Stimulated activated CD8-positive, alpha-beta memory T cell treated with anti-CD3 and anti-CD28 coated beads, Interleukin-4, amount 100 ng/mL, for 48 hours (primary cell): Measurements from ENCODE around the gene KATNAL2.

Source experiments
- DNase-seq: peaks from one replicate; pipeline ENCODE4 v3.0.0-alpha.2; 2020

The KATNAL2 gene, protein sequence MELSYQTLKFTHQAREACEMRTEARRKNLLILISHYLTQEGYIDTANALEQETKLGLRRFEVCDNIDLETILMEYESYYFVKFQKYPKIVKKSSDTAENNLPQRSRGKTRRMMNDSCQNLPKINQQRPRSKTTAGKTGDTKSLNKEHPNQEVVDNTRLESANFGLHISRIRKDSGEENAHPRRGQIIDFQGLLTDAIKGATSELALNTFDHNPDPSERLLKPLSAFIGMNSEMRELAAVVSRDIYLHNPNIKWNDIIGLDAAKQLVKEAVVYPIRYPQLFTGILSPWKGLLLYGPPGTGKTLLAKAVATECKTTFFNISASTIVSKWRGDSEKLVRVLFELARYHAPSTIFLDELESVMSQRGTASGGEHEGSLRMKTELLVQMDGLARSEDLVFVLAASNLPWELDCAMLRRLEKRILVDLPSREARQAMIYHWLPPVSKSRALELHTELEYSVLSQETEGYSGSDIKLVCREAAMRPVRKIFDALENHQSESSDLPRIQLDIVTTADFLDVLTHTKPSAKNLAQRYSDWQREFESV

DNA sequence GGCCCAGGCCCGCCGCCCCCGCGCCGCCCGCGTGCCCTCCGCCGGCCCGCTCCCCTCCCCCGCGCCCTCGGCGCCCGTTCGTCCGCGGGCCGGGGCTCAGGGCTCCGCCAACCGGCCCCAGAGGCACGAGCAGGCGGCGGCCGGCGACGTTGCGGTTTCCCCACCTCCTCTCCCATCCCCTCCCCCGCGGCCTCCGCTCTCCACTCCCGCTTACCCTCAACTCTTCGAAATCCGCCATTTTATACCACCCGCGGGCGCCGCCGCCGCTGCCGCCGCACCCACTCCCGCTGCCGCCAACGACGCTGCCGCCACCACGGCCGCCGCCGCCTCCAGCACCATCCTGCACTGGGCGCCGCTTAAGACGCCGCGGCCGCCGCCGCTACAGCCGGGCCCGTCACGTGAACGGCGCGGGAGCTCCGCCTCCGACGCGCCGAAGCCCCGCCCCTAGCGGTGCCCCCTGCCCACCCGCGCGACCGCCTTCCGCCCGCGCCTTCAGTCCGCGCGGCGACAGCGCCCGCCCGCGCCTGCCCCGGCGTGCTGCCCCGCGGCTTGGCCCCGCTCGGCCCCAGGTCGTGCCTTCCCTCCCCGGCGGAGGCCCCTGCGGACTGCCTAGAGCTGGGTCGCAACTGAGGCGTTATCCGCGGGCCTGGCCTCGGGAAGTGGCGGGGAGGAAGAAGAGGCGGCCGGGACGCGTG, at the start of gene KATNAL2, which contains the start of gene PIAS2:
Gene KATNAL2, plus strand, starts transcription at position 495 of the 695 bp plus-strand sequence. CDS start 29,271 bp downstream, outside the sequence.
Gene PIAS2, minus strand, starts transcription at position 400 of the 695 bp plus-strand sequence. Its CDS starts 162 bp downstream, at position 238.
- peak; percentile 81 for DNase-seq

DNA sequence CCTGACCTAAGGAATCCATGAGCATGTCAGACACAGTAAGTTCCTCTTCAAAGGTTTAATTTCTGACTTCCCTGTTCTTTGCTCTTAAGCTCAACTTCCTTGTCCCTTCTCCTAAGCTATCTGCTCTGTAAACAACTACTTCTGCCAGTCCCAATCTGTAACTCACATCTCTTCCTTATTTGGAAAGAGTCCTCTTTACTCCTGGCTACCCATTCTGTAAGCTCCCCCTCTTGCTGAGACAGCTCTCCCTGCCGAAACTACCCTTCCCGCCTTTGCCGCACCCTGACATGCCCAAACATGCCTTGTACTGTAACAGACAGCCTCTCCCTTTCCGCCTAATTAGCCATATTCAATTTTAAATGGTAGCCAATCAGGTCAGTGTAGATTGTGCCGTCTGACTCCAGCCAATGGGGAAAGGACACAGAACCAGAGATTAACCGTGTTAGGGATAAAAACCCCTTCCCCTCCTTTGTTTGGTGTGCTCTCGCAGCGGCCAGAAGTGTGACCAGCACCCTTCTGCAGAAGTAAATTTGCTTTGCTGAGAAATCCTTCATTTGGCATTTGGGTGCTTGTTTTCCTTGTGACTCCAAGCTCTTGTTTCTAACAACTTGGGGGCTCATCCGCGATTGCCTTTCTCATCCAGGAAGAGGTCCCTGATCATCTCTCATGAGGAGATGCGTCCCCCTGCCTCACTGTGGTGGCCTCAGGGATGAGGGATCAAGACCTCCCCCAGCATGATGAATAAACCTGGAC, 49.1 kb upstream of the KATNAL2 start:
- DNase-seq, result no peak

DNA sequence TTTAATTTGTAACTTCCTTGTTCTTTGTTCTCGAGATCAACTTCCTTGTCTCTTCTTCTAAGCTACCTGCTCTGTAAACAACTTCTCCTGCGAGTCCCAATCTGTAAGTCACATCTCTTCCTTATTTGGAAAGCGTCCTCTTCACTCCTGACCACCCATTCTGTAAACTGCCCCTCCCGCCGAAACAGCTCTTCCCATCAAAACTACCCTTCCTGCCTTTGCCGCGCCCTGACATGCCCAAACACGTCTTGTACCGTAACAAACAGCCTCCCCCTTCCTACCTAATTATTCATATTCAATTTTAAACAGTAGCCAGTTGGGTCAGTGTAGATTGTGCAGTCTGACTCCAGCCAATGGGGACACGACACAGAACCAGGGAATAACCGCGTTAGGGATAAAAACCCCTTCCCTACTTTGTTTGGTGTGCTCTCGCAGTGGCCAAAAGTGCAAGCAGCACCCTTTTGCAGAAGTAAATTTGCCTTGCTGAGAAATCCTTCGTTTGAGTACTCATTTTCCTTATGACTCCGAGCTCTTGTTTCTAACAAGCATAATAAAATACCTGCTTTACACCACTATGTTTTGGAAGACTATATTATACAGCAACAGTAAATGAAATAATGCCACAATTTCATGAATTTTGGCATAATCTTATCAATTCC, 39.9 kb upstream of the KATNAL2 start:
- DNase-seq, result no peak

DNA sequence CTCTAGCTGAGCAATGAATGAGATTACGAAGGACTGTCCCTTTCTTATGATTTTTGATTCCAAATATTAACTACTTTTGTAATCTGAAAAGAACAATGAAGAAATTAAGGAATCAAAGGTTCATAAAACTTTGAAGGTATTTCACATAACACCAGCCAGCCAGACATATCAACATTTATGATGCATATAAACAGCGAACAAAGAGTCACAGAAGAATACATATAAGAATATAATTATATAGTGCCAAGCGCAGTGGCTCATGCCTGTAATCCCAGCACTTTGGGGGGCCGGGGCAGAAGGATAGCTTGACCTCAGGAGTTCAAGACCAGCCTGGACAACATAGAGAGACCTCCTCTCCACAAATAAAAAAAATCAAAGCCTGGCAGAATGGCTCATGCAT, 34.2 kb upstream of the KATNAL2 start:
- DNase-seq, result no peak

DNA sequence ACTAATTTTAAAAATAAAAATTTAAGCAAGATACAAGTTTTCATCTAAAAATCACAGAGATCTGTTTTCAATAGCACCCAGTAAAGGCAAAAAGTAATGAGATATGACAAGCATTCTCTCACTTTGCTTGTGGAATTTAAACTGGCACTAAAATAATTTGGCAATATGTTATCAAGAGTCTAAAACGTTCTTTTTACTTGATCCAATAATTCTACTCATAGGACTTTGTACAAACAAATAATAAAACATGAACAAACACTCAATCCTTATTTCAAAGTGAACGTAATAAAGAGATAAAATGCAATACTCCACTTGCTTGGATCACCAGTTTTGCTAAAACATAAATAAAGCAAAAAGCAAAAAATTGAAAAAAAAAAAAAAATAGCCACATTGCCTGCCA, 30.5 kb upstream of the KATNAL2 start:
- no peak for DNase-seq

DNA sequence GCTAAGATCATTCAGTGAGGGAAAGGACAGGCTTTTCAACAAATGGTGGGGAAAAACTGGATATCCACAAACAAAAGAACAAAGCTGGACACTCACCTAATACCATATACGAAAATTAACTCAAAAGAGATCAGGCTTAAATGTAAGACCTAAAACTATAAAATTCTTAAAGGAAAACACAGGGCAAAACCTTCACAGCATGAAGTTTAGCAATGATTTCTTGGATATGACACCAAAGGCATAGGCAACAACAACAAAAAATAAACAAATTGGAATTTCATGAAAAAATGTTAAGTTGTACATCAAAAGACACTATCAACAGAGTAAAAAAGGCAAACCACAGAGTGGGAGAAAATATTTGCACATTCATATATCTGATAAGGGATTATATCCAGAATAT, 28.4 kb upstream of the KATNAL2 start:
- no peak for DNase-seq

DNA sequence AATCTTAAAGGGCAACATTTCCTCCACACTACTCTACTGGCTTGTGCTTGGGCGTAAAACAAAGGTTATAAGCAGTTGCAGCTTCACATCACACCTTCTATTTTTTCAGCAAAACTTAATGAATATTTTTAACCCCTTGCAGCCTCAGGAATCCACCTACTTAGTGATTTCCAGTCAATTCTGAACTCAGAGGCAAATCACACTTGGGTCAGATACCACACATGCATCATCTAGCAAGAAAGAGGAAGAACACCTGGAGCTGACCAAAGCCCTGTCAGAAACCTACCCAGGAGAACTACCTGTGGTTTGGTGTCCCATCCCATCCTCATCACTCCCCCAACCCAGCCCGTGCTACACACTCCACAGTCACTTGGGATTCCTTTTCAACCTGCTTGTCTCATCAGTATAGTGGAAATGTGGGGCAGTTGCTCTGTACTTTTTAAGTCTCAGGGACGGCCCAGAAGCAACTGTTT, 25.6 kb upstream of the KATNAL2 start:
- no peak for DNase-seq

DNA sequence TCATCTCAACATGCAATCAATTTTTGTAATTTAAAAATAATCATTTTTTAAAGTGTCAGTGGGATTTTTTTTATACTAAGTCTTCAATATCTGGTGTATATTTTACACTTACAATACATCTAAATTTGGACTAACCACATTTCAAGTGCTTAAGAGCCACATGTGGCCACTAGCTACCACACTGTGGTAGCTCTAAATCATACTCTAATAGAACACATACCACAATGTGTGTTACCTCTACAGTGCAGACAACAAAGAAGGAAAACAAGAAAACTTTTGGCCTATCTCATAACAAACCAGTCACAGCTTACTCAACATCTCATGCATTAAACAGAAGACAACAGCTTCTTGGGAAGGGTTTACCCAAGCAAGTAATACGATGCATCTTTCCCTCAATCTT, 24.6 kb upstream of the KATNAL2 start:
- no peak for DNase-seq

DNA sequence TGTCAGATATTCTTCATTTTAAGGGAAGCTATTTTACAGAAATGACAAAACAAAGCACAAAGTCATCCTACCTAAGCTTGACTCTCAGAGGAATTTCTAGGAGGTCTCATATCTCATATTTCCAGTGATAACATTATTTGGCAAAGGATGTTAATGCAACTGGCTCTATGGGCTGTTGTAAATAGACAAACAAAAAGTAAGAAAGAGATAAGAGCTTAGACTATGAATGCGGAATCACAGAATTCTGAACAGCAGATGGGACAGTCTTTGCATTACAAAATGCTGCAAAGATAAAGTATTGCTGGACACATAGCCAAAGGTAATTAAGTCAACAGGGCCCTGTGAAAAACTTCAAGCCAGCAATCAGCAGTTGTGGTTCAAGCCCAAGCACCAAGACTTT, 24.0 kb upstream of the KATNAL2 start:
- no peak for DNase-seq

DNA sequence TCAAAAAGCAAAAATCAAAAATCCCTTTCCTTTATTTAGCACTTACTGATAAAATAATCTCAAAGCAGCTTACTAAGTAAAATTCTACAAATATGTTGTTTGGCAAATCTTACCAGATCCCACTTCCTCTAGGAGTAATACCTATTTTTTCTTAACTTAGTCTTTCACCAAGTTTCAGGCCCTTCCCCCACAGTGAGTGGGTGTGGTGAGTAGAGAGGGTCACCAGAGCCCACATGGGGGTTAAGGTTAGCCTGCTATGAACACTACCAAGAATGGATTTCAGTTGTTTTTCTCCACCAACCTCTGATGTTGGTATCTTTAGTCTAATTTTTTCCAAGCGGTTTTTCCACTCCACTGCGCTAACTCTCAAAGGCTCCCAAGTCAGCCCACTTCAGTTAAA, 23.3 kb upstream of the KATNAL2 start:
- DNase-seq, result peak; percentile 32

DNA sequence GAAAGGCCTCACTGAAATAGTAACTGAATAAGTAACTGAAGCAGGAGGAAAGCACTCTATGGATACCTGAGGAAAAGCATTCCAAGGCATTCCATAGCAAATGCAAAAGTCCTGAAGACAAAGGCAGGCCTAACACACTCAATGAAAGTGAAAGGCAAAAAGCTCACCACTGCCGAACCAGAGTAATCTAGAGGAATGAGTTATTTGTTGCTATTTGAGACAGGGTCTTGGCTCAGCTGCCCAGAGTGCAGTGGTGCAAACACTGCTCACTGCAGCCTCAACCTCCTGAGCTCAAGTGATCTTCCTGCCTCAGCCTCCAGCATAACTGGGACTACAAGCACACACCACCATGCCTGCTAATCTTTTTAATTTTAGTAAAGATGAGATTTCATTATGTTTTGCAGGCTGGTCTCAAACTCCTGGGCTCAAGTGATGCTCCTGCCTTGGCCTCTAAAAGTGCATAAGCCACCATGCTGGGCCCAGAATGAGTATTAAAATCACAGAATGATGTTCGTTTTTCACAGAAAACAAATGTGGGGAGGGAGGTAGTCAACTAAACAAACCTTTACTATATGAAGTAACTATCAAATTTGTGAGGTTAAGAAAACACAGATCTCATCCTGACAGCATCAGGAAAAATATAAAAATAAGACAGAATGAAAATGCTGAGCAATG, 18.0 kb upstream of the KATNAL2 start:
- DNase-seq, result no peak

DNA sequence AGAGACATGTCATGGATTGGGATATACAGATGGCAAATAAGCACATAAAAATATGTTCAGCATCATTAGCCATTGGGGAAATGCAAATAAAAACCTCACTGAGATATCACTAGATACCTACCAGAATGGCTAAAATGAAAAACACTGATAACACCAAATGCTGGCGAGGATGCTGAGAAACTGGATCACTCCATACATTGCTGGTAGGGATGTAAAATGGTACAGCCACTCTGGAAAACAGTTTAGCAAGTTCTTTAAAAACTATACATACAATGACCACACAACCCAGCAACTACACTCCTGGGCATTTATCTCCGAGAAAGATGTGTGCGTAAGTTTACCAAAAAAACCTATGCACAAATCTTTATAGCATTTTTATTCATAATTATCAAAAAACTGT, 14.0 kb upstream of the KATNAL2 start:
- no peak for DNase-seq

DNA sequence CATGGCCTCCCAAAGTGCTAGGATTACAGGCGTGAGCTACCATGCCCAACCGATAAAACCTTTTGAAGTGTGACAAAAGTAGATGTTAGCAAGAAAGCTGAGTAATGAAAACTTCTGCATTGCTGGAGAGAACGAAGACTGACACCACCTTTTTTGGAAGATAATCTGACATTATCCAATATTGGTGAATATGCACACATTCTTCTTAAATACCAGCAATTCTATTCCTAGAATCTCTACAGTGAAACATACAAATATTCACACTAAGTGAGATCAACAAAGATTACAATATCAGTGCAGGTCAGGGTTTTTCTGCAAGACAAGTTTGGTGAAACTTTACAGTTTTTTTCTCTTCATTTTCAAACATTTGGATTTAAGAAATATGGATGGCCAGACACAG, 7.9 kb upstream of the KATNAL2 start:
- DNase-seq, result no peak

DNA sequence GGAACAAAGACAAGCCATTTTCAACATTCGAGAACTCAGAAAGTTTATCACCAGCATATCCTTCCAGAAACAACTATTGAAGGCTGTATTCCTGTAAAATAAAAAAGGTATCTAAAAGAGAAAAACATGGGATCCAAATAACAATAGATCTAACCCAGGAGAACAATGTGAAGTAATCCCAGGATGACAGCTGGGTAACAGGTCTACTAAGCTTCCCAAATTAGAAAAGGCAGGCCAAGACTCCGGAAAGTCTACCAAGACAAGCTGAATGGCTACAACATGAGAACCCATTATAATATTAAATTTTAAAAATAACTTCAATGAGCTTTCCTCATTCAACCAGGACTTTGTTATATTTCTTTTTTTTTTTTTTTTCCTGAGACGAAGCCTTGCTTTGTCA, 6.5 kb upstream of the KATNAL2 start:
- DNase-seq, result no peak

DNA sequence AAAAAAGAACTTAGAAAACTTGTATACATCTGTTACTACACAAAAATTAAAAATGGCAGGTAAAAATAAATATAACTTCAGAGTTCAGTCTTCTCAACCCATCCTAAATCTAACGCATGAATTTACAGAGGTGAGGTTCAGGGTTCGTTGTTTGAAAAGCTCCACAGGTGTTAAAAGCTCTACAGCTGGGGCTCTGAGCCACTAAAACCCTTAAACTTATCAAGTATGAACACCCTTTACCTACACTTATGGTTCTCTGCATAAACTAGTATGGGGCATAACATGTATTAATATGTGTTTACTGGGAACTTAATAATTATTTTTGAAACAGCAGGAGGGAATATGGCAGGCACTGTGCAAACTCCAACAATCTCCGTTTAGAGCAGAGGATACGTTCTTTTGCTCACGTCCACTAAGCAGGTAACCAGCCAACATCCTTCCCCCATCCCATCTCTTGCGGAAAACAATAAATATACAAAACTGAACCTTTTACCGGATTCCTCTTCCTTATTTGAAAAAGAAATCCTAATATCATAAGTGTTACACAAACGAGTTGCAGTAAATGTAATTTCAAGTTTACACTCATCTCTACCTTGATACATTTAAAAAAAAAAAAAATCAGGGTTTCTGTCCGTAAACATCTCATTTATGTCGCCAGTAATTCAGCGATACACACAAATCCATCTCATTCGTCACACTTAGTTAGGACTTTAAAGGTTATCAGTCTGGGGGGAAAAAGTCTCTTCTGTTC, 1.4 kb upstream of the KATNAL2 start:
- DNase-seq, result no peak

DNA sequence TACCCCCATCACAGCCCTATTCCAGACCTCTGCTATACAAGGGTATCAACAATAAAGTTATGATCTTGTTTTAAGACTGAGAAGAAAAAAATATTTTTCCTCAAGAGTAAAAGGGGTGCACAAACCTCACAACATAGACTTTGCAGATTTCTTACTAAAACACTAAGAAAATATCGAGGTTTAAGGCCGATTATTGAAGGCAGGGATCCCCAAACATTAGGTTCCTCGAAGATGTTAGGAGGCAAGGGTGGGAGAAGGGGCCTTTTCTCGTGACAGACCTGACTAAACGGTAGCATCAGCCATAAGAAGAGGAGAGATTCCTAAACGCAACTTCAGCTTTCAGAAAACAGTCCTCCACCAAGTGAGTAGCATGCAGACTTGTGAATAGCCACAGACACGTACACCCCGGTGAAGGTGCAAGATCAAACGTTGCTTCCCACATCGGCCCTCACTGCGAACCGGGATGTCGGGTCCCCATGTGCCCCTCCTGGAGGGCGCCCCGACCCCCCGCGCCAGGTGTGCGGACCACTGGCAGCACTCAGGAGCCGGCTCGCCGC, 773 bp upstream of the KATNAL2 start:
- peak; percentile 50 for DNase-seq

DNA sequence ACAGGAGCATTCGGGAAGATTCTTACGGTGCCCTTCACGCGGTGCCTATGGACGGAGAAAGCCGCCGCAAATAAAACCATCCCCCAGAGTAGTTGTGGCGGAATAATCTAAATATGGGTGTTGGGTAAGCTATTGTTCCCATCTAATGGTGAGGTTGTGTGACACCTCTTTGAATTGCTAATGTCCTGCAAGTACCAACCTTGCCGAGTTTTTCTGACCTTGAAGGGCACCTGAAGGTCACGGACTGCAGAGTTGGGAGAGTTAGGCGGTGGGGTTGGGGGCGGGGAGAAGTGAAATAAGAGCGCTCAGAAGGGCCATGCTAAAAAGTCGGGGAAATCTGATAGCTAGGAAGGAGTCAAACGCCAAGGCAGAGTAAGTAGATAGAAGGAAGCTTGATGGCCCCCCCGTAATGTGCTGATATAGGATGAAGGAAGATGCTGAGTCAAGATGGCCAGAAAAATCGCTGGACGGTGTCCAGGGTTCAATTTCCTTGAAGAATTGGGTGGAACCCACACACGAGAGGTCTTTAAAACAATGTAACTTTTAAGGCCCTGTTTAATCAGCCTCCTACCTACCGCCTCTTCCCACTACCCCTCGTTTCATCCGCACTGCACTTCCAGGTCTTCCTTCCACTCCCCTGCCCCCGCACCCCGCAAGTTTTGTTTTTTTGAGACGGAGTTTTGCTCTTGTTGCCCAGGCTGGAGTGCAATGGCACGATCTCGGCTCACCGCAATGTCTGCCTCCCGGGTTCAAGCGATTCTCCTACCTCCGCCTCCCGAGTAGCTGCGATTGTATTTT, 600 bp downstream of the KATNAL2 start:
- DNase-seq, result peak; percentile 44

DNA sequence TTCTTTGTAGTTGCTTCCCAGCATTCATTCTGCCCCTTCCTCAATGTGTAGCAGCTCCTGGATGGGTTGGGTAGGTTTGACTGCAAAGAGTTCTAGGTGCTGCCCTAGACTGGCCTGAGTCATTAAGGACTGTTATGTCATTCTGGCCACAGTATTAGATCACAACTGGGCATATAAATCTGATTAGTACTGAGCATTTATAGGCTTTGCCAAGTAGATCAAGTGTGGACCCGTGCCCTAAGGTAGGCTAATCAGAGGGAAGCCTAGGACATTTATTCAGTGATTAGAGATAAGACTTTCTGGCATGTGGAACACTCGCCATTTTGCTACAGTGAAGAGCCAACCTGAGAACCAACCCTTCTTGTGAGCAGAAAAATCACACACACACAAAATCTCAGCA, 2.7 kb downstream of the KATNAL2 start:
- no peak for DNase-seq

DNA sequence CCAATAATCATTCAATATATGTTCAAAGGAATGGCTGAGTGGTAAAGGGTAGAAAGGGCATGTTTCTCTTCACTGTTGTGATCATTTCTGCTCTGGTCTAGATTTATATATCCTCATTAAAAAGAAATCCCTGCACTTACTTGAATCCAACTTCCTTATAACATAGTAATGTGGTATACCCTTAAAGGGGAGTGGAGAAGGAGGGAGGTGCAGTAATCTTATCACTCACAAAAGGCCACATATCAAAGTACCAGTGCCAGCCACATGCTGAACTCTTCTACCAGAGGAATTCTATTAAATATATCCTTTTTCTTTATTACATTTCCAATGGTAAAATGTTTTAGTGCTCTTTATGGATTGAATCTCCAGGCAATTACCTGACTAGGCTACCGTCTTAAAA, 3.3 kb downstream of the KATNAL2 start:
- DNase-seq, result no peak

DNA sequence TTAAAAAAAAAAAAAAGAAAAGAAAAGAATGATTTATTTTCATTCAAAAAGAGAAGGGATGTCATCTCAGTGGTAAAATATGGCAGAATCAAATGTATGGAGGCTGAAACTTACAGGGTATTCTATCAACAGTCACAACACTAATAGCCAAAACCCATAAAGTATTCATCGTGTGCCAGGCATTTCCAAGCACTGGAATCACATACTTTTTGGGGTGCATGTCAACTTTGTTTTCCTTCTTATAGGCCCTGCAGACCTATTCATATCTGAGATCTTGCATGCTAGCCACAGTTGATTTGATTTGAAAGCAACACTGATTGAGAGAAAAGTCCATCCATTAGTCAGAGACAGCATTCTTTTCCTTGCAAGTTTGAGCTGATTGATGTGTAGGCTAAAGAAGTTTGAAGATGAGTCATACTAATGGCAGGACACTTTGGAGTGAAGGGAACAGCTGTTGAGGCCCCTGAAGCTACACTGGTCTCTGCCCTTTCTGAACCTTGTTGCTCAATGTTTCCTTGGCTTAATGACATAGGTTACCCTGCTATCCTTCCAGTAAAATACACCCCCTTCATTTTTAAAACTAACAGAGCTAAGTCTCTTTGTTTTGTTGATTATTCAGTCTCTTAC, 22.0 kb downstream of the KATNAL2 start:
- no peak for DNase-seq
